ENCODE measurements around the gene SHOC2.
A peak's percentile ranks its signal among the peaks of the same experiment; 100 is the strongest.

The SHOC2 gene

DNA sequence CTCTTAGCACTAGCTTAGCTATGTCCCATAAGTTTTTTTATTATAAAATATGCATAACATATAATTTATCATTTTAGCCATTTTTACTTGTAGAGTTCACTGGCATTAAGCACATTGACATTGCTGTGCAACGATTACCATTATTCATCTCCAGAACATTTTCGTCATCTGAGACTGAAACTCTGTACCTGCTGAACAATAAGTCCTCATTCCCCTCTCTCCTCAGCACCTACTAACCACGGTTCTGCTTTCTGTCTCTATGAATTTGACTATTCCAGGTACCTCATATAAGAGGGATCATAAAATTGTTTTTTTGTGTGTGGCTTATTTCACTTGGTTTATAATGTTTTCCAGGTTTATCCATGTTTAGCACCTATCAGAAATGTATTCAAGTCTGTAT lies 64.1 kb downstream of the SHOC2 start:
- DNase-seq (ENCODE audit: low spot score): no peak

- no peak for DNase-seq (ENCODE audit: low spot score)
Observed at GRCh38 chr10:110985497-110986275, 66.3 kb downstream of the SHOC2 start.

DNA sequence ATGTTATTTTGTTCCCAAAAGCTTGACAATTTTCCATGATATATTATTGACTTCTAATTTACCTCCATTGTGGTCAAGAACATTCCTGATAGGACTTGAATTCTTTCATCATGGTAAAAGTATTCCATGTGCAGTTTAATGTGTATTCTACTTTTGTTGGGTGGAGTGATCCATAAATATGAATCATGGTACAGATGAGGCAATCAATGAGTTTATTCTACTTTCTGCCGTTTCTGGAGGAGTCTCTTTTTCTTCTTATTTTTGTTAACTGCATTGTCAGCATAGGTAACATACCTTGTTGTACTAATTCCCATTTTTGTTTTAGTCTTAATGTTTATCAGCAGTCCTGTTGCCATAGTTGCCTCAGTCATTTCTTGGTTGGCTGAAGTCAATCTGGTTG lies 69.6 kb downstream of the SHOC2 start:
- DNase-seq (ENCODE audit: low spot score): no peak

DNA sequence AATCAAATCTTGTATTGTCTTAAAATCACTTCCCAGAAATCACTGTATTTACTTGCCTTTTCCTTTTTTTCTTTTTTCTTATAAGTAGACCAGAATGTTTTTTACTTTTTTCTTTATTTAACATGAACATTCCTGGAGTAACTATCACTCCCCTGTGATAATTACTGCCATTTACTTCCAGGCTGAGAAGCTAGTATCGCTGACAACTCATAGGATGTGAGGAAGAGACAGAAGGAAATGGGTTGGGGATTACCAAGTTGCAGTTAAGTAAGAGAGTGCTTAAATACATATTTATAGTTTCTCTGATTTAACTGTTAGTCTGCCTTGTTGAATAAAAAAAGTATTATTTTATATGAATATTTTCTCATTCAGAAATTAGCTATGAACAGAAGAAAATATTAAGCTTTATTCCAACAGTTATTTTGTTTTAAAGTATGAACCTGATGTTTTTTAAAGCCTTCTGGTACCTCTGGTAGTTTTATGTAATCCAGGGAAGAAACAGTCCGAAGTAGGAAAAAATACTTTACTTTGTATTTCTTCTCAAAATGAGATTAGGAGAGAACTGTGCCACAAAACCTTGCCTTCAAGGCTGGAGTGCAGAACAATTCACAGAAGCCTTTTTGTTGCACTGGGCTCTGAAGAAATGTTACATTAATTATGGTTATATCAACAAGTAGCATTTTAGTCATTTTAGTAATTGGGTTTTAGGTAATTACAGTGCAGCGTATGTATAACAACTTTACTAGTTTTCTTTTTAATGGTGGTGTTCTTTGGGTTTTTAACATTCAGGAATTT lies 72.8 kb downstream of the SHOC2 start:
- no peak for DNase-seq (ENCODE audit: low spot score)

DNA sequence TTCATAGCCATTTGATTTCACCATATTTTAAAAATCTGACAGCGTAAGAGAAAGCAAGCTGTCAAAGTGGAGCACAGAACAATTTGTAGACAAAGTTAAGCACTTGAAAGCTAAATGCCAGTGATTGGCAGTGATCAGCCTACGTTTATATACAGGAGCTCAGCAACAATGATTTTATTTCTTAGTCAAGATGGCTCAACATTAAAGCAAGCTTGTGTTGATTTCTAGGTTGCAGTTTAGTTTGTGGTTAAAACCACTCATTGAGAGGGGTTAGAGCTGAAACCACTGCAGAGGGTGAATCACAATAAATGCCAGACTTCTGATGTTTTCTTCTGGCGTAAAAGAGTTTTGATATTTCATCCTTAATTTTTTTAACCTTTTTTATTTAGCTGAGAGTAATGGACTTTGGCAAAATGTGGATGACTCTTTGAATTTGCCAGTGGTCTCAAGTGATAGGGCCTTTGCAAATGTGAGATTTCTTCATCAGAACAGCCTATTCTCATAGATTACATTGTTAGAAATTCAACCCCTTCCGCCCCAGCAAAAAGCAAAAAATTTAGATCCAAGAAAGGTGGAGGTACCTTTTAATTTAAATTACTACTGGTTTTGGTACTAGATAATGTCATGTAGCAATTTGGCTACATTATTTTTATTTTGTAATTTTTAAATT lies 73.8 kb downstream of the SHOC2 start:
- peak; percentile 66 for DNase-seq (ENCODE audit: low spot score)

DNA sequence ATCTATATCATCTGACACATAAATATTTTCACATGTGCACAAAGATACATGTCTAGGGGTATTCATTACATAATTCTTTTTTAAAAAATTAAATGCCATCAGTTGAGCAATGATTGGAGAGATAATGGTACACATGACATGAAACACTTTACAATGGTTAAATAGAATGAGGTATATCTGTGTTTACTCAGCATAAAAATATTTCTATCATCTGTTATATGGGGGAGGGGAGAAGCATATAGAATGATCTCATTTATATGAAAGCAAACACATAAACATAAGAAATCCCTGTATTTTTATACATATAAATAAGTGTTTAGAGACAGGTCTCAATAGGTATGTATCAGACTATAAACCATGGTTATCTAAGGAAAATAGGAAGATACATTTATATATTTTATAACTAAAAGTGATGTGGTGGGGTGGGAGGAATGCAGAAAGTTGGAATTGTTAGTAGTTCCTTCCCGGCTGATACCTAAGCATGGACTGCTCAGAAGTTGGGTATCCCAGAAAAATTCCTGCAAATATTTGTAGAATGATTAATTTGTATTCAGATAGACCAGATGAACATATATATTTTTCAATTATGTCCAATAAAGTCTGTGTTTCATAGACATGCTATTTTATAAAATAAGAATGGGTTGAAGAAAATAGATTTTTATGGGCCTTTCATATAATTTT lies 75.1 kb downstream of the SHOC2 start:
- DNase-seq (ENCODE audit: low spot score): no peak

DNA sequence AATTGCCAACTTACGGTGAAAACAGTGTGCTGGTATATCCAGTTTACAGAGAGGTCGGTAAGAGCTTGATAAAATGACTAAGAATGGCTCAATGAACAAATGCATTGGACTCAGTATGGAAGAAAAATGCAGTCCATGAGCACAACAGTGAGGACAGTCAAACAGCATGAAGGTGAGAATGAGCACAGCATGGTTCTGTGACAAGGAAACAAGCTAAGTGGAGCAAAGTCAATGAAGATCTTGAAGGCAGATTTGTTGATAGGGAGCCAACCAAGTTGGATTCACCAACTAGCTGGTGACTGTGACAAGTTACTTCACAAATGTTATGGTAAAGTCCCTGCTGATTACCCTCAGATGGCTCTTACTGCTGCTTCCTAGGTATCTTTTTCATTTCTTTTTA lies 75.9 kb downstream of the SHOC2 start:
- DNase-seq (ENCODE audit: low spot score): no peak

DNA sequence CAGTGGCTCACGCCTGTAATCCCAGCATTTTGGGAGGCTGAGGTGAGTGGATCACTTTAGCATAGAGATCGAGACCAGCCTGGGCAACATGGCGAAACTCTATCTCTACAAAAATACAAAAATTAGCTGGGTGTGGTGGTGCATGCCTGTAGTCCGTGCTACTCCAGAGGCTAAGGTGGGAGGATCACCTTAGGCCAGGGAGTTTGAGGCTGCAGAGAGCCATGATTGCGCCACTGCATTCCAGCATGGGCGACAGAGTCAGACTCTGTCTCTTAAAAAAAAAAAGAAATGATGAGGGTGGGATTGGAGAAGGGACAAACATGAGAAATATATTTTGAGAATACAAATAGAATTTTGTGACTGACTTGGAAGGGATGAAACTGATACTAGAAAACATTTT lies 76.9 kb downstream of the SHOC2 start:
- no peak for DNase-seq (ENCODE audit: low spot score)

DNA sequence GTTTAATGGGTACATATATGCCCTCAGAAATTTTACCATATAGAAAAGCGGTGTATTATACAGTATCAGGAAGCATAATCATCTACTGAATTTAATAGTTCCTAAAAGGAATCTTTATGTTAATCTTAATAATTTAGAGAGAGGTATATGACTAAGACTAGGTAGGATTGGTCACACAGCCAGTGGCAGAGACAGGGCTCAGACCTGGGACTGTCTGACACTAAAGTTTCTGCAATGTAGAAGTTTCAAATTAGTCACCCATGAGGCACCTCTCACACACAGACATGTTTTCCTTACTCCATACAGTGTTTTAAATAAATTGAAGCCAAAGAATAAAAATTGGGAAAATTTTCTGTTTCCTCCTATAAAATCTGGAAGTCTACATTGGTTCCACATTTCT lies 84.6 kb downstream of the SHOC2 start:
- no peak for DNase-seq (ENCODE audit: low spot score)

DNA sequence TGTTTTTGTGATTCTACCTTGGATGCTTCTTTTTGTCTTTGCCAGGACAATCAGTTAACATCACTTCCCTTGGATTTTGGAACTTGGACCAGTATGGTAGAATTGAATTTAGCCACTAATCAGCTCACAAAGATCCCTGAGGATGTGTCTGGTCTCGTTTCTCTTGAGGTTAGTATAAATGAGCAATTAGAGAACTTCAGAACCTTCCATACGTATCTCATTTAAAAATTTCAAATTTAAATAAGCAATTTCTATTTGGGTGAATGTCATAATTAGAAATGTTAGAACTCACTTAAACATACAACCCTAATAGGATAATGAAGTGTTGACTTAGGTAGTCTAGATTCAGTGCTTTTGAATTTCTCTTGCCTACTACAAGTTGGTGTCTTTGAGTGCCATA lies 88.1 kb downstream of the SHOC2 start:
- no peak for DNase-seq (ENCODE audit: low spot score)

DNA sequence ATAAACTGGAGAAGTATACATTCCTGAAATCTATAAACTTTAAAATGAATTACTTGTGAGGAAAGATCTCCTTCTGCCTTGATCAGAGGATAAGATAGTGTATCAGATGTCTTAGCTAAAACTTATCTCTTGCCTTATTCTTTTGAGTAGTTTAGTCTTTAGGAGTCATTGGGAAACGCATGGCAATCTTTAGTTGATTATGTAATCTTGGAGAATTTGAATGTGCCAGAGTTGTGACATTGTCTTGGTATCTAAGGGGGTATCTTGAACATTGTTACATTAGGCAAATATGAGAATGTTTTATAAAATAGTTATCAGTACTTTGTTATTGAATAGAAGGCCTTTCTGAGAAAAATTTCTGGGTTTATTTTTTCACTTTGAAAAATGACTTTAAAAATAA lies 95.8 kb downstream of the SHOC2 start:
- DNase-seq (ENCODE audit: low spot score): no peak

GRCh38 chr10:111017098-111017497 lies 97.7 kb downstream of the SHOC2 start:
- DNase-seq (ENCODE audit: low spot score): no peak

DNA sequence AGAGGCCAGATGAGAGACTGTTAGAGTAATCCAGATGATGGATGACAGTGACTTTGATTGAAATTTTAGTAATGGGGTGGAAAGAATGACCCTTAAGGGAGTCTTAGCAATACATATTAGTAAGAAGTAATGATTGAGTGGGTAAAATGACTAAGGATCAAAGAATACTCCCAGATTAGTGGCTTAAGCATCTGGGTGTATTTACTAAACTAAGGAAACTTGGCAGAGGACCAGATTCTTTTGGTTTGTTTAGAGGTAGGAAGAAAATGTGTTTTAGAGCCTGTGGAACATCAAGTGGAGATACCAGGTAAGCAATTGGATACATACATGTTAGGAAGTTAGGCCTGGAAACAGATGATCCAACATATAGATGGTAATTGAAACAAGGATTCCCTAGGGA lies 98.6 kb downstream of the SHOC2 start:
- DNase-seq (ENCODE audit: low spot score): no peak

GRCh38 chr10:111023060-111023459 lies 103.7 kb downstream of the SHOC2 start:
- DNase-seq (ENCODE audit: low spot score): no peak

DNA sequence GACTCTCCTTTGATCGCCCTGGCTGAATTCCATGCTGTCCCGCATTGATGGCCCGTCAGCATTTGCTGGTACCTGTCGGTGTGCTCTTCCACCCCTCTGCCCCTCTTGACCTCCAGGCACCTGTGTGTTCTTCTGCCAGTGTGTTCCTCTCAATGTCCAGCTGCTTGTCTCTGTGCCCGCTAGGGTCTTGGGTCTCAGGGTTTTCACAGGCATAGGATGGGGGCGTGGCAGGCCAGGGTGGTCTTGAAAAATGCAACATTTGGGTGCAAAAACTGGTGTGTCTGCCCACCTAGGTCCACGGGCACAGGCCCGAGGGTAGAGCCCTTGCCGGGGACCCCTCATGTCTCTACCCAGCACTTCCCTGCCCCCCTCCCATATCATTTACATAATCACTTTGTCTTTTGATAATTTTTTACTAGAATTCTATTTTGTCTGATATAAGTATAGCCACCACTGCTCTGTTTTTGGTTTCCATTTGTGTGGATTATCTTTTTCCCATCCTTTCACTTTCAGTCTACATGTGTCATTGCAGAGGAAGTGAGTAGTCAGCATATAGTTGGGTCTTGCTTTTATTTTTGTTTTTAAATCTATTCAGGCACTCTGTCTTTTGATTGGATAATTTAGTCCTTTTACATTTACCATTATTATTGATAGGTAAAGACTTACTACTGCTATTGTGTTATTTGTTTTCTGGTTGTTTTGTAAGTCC lies 110.8 kb downstream of the SHOC2 start:
- no peak for DNase-seq (ENCODE audit: low spot score)

- DNase-seq (ENCODE audit: low spot score): peak; percentile 14
Observed at GRCh38 chr10:111034598-111035310, 115.3 kb downstream of the SHOC2 start.

DNA sequence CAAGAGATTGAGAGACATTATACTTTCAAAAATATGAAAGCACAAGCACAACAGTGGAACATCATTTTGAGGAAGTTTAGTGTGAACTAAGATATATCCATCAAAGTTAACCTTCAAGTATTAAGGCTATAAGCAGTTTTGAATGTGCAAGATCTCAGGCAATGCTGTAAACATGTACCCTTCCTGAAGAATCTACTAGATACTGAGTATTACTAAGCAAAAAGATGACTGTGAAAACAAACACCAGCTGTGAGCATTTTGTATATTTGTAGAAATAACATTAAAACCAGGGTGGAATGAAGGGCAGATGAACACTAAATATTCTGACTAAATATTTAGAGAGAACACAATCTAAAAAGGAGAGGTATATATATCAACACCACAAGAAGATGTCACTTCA lies 116.1 kb downstream of the SHOC2 start:
- DNase-seq (ENCODE audit: low spot score): peak; percentile 22

GRCh38 chr10:111037858-111038257 lies 118.5 kb downstream of the SHOC2 start:
- DNase-seq (ENCODE audit: low spot score): no peak

DNA sequence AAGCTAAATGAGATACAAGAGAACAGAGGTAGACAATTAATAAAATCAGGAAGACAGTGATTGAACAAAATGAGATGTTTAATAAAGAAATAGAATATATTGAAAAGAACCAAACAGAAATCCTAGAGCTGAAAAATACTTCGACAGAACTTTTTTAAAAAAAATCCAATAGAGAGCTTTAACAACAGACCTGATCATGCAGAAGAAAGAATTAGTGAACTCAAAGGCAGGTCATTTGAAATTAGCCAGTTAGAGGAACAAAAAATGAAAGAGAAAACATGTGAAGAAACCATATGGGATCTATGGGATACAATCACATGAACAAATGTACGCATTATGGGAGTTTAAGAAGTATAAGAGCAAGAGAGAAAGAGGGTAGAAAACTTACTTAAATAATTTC lies 120.1 kb downstream of the SHOC2 start:
- DNase-seq (ENCODE audit: low spot score): no peak

- DNase-seq (ENCODE audit: low spot score): no peak
Observed at GRCh38 chr10:111057006-111057405, 137.6 kb downstream of the SHOC2 start.
